ENCODE data around the gene TINAGL1.

The TINAGL1 gene

DNA sequence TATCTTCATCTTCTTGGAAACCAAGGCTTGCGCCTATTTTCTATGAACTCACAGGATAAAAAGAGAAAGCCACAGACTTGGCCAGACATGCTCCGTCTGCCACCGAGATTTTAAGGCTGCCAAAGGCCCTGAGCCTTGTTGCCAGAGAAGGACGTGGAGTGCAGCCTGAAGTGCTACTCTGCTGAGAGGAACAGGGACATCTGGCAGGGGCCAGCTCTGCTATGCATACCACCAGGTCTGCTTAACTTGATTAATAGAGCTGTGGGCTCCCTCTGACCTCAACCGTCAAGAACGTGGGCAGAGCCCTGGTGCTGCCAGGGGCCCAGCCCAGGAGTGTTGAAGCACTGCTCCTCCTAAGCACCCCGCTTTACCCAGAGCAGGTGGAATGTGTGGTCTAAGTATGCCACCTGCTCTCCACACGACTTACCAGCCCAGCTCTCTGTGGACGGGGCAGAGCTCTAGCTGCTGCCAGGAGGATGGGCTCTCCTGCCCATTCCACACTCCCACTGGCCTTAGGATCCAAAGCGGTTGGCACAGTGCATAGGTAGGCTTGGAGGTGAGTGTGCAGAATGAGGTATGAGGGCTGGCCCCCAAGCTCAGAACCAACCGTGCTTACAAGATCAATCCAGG lies 51.7 kb downstream of the TINAGL1 start:
- Histone ChIP-seq H3K9me3 (ENCODE audit: insufficient read depth, low read depth, low read length) (no peaks in the 10 kb centered on the region), H3K27me3 (ENCODE audit: insufficient read depth, low read length) (no peaks in the 10 kb centered on the region), H3K36me3 (ENCODE audit: insufficient read depth, low read depth, low read length) (peaks cover 43% of the 10 kb centered on the region), H3K9ac (ENCODE audit: low read depth, low read length) (no peak overlapping the region), H3K27ac (ENCODE audit: low read length) (no peak overlapping the region), H3K4me3 (ENCODE audit: low read length) (no peak overlapping the region), H3K4me1 (ENCODE audit: insufficient read depth, low read length) (no peaks in the 10 kb centered on the region)

DNA sequence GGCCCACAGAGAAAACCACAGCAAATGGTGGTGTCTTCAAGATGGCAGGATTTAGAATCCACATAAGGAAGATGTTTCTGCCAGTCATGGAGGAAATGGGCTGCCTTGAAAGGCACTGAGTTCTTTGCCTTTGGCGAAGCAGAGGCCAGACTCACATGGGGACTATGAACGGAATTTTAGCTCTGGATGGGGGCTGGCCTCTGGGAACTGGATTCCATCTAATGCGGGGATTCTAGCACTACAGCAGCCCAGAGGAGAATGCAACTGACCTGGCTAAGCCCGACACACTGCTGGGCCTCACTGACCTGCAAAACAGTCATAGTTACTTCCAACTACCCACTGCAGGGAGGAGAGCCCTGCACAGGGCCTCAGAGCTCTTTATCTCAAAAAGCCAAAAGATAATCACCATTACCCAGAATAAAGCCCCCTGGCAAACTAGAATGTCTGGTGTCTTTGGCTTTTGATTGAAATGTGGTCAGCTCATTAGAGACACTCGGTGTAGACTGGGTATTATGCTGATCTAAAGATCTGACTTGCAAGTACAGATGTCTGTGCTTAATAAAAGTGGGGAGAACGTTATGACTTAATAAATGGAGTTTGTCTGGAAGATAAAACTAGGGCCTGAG lies 52.7 kb downstream of the TINAGL1 start:
- H3K27me3 ChIP-seq (ENCODE audit: insufficient read depth, low read length) = no peaks in the 10 kb centered on the region
- H3K4me1 ChIP-seq (ENCODE audit: insufficient read depth, low read length) = no peaks in the 10 kb centered on the region
- no peak overlapping the region for H3K9ac ChIP-seq (ENCODE audit: low read depth, low read length)
- no peak overlapping the region for H3K27ac ChIP-seq (ENCODE audit: low read length)
- no peak overlapping the region for H3K4me3 ChIP-seq (ENCODE audit: low read length)
- H3K9me3 ChIP-seq (ENCODE audit: insufficient read depth, low read depth, low read length) = no peaks in the 10 kb centered on the region
- peaks cover 44% of the 10 kb centered on the region for H3K36me3 ChIP-seq (ENCODE audit: insufficient read depth, low read depth, low read length)

DNA sequence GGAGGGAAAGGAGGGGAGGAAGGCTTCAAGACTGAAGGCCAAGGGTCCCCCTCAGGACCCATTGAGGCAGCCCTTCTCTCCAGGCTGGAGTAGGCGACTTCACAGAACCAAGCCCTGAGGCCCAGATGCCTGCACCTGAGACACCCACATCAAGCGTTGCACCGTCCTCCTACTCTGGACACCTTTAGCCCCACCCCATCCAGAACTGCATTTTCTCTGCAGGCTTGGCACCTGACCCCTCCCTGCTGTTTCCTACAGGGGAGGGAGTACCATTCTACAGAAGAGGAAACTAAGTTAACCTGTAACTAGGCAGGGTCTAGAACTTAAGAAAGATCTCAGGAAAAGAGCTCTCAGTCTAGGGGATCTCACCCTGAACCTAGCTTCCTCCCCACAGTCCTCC lies 56.3 kb downstream of the TINAGL1 start:
- Histone ChIP-seq H3K27ac (ENCODE audit: low read length) (no peak overlapping the region), H3K4me1 (ENCODE audit: insufficient read depth, low read length) (no peaks in the 10 kb centered on the region), H3K4me3 (ENCODE audit: low read length) (no peak overlapping the region), H3K9me3 (ENCODE audit: insufficient read depth, low read depth, low read length) (no peaks in the 10 kb centered on the region), H3K27me3 (ENCODE audit: insufficient read depth, low read length) (no peaks in the 10 kb centered on the region), H3K9ac (ENCODE audit: low read depth, low read length) (no peak overlapping the region), H3K36me3 (ENCODE audit: insufficient read depth, low read depth, low read length) (peaks cover 51% of the 10 kb centered on the region)

DNA sequence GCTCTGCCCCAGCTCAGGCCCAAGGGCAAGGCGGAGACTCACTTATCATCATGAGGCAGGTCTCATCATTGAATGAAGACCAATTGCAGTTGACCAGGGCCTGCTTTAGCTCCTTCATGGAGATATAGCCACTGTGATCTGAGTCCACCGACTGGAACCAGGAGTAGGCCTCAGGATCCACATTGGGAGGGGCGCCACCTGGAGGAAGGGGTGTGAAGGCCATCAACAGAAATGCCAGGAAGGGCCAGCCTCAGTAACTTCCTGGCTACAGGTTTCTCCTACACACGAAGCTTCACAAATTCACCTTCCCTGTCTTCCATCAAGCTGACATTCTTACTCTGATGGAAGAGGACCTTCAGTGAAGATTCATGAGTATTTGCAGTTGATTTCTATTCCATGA lies 56.8 kb downstream of the TINAGL1 start:
- Histone ChIP-seq H3K27me3 (ENCODE audit: insufficient read depth, low read length) (no peaks in the 10 kb centered on the region), H3K9me3 (ENCODE audit: insufficient read depth, low read depth, low read length) (no peaks in the 10 kb centered on the region), H3K36me3 (ENCODE audit: insufficient read depth, low read depth, low read length) (peaks cover 49% of the 10 kb centered on the region), H3K9ac (ENCODE audit: low read depth, low read length) (no peak overlapping the region), H3K27ac (ENCODE audit: low read length) (no peak overlapping the region), H3K4me1 (ENCODE audit: insufficient read depth, low read length) (no peaks in the 10 kb centered on the region), H3K4me3 (ENCODE audit: low read length) (no peak overlapping the region)
